ENCODE measurements around the gene RNF217.
"Not testable (repeated sequence)": the region's sequence is repeated elsewhere in the genome, so short reads cannot be mapped to it uniquely, and the experiment has no call there.

RNF217 gene

DNA sequence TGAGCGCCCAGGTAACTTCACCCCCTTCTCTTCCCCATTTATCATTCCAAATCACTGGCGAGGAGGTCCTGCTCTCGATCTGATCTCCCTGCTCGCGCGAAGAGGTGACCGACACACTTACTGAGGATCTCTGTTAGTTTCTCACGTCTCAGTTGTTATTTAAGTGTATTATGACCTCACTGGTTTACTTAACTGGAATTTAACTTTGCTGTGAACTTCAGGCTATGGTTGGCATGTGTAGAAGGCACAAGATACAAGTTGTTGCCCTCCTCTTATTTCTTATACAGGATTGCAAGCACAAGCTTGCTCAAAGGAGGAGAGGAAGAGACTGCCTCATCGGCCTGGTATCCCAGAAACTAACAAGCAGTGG is 1.2 kb downstream of the RNF217 start:
- no peak for DNase-seq (ENCODE audit: low read depth in 3 of 3)

DNA sequence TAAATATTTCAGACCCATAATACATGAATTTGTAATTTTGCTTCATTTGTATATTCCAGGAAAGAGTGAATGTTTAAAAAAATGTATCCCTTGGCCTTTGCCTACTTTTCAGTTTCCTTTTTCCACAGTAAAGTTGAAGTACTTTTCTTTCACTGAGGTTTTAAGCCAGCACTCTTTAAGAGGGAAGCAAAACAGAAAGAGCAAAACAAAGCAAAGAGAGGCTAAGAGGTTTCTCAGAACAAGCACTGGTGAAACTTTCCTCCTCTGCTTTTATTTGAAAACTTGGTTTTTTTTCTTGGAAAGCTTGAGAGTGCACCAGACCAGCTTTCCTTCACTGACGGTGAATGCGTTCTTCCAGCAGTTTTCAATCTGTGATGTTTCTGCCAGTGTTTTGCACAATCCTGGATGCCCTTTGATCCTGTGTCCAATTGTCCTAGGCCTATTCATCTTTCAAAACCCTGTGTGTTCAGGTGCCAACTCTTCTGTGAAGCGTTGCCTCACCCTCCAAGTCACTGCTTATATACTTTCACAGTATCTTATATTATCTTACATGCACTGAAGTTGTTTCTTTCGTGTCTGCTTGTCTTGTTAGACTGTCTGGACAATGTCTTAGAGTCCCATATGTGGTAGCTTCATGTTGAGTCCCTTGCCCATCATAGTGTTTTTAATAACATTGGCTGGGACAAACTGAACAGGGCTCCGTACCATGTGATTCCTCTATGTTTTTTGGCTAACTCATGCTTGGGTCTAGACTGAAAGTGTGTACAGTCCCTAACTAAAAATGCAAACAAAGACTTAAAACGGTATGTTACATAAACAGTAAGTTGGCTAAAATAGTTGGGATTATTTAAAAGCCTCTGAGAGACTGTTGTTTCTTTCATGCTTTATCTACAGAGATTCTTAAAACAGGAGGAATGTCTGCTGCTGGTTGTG is 1.9 kb downstream of the RNF217 start:
- no peak for DNase-seq (ENCODE audit: low read depth in 3 of 3)

DNA sequence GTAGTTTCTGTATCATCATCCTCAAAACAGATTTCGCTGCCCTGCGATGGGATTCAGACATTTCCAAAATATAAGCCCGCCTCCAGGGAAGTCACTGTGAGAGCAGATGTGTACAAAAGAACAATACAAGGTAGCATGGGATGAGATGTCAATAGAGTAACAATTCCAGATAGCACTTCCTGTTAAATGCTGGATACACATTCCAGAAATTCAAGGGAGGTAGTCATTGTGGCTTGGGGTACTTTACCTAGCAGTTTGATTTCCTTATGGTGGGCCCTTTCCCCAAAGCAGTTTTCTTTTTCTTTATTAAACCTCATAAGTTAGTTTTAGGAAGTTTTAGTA is 2.5 kb downstream of the RNF217 start:
- DNase-seq (ENCODE audit: low read depth in 3 of 3), result no peak

DNA sequence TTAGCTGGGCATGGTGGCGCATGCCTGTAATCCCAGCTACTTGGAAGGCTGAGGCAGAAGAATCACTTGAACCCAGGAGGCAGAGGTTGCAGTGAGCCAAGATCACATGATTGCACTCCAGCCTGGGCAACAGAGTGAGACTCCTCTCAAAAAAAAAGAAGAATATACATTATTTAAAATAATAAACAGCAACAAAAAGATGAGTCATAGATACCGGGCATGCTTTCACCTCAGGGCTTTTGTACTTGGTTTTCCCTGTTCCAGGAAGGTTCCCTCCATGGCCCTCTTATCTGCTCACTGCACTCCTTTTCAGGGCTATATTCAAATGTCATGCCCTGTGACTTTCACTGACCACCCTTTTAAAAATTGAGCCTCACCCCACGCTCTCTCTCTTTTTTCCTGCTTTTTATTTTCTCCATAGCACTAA is 3.2 kb downstream of the RNF217 start:
- not testable (repeated sequence) for DNase-seq (ENCODE audit: low read depth in 3 of 3)

DNA sequence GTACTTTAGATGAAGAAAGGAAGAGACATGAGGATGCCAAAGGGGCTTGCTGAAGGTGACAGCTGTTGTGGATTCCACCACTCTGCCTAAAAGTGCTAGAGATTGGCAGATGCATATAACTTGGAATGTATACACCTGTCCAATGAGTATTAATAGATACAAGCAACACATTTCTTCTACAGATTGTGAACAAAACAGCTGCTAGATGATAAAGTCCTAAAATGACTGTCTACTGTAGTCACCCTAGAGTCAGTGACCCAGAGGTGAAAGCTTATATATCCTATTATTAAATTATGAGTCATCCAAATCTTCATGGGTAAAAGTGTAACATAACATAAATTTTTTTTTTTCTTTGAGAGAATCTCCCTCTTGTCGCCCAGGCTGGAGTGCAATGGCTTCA is 5.2 kb downstream of the RNF217 start:
- DNase-seq (ENCODE audit: low read depth in 3 of 3), result no peak

DNA sequence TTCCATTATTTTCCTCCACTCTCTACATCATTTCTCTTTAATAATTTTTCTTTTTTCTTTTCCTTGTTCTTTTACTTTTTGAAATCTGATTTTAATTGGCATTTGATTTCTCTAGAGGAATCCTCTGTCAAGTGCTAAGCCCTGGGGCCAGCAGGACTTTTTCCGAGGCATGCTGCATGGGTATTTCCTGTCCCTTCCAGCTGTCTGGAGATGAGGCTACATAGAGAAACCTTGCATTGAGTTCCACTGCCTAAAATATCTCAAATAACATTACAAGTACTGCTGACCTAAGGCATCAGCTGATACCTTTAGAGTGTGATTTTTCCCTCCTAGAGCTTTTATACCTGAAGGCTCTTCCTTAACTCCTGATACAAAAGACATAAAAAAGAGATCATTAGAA is 6.2 kb downstream of the RNF217 start:
- no peak for DNase-seq (ENCODE audit: low read depth in 3 of 3)

DNA sequence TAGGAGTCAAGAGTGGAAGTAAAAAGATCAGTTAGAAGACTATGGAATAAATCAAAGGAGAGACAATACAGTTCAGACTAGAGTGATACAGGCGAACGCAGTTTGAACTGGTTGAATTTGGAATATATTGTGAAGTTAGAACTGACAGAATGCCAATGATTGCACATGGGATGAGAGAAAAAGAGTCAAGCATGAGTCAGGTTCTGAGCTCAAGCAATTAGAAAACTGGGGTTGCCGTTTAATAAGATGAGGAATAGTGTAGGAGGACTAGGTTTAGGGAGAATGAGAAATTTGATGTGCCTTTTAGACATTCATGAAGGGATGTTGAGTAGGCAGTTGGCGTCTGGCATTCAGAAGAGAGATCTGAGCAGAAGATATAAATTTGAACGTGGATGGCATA is 8.0 kb downstream of the RNF217 start:
- no peak for DNase-seq (ENCODE audit: low read depth in 3 of 3)

DNA sequence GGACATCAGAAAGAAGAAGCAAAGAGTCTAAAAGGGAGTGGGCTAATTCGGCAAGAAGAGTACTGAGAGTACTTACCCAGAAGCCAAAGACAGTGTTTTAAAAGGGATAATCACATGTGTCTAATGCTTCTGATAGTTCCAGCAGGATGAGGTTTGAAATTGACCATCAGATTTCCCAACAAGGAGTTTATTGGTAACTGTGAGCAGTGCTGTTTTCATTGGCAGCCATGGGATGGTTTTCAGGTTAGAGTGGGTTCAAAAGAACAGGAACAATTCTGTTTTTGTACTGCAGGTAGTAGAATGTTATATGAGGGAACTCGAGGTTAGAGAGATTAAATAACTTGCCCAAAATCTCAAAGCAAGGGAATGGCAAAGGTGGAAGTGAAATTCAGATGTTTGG is 8.5 kb downstream of the RNF217 start:
- DNase-seq (ENCODE audit: low read depth in 3 of 3), result no peak

DNA sequence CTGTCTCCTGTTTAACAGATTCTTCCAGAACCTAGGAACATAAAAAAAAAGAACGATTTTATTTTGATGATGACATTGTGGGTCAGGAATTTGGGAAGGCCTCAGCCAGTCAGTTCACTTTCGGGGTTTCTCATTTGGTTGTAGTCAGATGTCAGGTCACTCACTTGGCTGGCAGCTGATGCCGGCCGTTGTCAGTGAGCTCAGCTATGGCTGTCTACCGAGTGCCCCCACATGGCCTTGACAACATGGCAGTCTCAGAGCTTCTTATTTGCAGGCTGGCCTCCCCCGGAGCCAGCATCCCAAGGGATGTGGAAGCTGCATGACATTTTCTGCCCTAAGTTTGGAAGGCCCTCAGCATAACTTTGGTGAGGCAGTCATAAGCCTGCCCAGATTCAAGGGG is 11.5 kb downstream of the RNF217 start:
- DNase-seq (ENCODE audit: low read depth in 3 of 3), result no peak

DNA sequence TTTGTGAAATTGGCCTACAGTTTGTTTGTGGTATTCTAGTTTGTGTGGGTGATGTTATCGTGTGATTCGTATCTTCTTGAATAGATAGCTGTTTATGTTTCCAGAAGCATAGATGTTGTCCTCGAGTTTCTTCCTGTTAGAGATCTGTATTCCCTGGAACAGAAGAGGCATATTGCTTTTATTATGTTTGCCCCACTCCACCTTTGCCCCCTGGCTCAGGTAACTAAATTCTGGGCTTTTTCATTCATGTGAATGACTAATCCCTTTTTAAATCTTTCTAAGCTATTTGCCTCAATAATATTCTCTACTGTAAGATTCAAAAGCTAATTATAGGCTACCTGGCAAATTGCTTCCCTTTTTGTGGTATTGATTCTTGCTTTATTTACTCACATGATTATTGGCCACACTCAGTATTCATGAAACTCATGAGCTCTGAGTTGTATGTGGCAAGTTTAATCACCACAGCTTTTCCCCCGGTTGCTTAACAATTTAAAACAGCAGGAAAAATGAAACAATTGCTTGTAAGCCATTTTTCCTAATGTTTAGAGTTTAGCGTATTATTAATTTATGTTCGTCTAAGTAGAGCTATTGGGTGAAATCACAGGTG is 12.6 kb downstream of the RNF217 start:
- DNase-seq (ENCODE audit: low read depth in 3 of 3), result no peak

DNA sequence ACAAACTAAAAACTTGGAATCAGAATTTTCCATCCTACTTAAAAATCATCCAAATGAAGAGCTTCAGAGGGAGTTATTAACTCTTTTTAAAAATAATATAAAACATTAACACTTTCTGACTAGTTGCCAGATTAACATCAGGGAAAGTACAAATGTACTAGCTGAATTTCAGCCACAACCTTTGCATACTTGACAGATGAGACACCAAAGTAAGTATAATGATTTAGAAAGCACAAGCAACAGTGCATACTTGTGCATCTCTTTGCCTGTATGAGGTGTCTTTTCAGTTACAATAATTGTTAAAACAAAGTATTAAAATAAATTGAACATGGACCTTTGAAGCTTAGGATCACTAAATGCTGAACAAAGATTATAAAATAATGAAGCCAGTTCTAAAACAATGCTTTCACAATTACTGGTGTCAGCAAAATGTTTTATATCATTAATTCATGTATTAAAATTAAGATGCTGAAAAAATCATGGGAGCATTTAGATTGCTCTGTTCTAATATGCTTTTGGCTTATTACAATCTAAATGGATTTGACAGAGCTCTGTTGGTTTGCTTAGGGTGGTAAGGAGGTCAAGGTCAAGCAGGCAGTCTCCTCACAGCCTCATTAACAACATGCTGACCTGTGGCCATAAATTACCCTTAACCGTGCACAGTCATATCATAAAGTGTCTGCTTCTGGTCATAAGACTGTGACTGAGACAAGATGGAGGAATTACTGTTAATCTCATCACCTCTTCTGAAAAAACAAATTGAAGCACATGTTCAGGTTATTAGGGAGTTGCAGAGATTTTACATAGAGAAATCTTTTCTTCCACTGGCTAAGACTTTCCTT is 15.1 kb downstream of the RNF217 start:
- DNase-seq (ENCODE audit: low read depth in 3 of 3), result no peak

DNA sequence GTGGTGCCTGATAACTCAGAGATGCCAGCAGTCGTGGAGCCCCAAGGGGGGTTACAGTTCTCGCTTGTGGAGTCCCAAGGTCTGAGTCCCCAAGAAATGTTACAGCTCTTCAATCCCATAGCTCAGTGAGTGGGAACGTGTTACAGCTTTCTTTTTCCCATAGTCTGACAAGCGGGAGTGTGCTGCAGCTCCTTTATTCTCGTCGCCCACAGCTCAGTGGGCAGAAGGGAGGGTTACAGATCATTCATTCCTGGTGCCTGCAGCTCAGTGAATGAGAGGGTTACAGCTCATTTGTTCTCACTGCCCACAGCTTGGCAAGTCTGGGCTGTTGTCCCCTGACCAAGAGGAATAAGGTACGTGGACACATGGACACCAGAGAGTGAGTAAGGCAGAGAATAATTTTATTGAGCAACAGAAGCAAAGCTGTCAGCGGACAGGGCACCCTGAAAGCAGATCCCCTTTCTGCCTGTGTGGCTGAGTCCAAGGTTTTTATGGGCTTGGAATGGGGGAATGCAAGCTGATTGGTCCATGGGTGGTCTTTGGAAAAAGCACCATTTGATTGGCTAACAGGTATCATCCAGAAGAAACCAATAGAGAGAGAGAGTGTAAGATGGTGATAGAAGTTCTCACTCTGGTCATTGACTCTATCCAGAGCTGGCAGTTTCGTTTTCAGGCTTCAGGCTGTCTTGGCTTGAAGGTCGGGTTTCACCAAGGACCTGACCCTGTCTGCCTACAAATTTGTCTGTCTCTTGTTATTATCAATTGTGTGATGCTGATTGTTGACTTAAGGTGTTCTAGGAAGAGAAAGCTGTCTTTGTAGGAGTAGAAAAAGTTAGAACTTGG is 16.4 kb downstream of the RNF217 start:
- DNase-seq (ENCODE audit: low read depth in 3 of 3), result no peak

DNA sequence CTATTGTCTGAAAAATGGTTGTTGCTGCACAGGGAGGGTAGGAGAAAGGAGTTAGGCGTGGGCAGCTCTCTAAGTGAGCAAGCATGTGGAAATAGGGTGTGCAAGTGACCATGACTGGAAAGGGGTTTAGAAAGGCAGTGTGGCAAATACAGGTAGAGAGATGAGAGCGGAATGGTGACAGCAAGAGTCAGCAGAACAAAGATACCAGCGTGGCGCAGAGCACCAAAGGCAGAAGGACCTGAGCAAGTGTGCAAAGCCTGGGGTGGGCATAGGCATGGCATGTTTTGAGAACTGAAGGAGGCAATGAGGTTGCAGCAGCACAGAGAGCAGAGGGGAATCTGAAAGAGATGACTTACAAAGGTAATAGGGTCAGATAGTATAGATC is 17.0 kb downstream of the RNF217 start:
- no peak for DNase-seq (ENCODE audit: low read depth in 3 of 3)

DNA sequence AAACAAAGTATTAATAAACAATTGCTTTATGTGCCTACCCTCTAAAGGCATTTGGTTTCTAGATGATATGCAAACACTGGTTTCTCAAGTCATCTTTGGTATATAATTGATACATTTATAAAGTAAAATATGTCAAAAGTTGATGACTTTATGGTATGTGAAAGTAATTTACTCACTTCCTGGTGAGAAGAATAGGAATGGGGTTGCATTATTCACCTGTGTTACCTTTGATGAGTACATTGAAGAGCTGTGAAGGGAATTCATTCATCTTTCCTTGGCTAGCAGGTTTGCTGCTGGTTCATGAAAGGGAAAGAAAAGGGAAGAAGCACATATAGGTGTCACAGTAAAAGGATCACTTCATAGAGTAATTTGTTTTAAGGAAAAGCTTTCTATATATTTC is 20.4 kb downstream of the RNF217 start:
- no peak for DNase-seq (ENCODE audit: low read depth in 3 of 3)

DNA sequence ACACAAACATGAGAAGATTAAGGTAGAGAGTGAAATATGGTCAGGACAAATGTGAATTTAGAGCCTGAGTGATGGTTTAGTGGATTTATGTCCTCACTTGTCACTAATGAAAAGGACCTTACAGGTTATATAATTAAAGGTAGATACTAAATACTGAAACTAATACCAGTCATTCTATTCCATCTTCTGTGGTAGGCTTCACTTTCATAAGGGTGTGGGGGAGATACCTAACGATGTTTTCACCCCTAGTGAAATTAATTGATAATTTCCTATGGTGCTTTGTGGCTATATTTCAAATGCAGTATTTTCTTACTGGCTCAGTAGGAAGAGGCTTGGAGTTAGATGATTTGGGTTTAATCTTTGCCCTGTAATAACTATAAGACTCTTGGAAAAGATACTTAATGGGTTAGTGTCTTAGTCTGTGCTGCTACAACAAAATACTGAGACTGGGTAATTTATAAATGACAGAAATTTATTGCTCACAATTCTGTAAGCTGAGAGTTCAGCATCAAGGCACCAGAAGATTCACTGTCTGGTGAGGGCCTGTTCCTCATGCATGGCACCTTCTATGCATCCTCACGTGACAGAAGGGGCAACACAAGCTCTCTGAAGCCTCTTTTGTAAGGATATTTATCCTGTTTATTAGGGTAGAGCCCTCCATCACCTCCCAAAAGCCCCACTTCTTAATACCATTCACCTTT is 21.3 kb downstream of the RNF217 start:
- DNase-seq (ENCODE audit: low read depth in 3 of 3), result no peak

DNA sequence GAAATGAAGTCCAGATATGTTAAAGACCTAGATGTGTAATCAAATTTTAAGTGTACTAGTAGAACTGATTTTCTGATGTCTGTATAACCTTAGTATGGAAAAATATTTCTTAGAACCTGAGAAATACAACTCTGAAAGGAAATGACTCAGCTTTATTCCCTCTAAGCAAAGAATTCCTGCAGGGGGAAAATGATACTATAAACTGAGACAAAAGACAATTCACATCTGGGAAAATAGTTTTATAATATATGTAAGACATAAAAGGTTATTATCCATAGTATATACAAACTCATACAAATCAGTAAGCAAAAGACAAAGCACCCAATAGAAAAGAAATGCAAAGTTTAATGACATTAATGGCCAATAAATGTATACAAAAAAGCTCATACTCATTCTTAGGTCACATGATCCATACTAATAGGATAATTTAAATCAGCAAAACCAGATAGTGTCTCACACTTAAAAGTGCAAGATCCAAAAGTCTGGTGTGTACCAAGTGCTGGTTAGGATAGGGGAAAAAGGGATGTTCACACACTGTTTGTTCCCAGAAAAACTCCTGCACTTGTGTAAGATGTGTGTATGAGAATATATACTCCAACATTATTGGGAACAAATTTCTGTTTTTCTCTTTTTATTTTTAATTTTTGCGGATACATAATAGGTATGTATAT is 22.6 kb downstream of the RNF217 start:
- no peak for DNase-seq (ENCODE audit: low read depth in 3 of 3)

DNA sequence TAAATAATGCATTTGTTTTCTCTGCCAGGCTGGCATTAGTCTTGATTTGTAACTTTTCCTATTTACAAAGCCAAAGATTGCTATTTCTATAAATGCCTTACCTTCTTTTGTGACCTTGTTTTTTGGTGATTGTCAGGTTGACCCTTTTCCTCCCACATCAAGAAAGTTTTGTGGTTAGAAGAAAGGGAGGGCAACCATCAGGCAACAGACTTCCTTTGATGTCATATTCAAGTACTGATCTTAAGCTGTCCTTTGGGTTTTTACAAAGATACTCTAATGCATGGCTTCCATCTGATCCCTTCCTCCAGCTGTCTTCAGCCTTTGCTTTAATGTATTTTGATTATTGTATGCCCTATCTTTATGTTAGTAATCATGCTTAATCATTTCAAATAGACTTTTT is 23.9 kb downstream of the RNF217 start:
- no peak for DNase-seq (ENCODE audit: low read depth in 3 of 3)

DNA sequence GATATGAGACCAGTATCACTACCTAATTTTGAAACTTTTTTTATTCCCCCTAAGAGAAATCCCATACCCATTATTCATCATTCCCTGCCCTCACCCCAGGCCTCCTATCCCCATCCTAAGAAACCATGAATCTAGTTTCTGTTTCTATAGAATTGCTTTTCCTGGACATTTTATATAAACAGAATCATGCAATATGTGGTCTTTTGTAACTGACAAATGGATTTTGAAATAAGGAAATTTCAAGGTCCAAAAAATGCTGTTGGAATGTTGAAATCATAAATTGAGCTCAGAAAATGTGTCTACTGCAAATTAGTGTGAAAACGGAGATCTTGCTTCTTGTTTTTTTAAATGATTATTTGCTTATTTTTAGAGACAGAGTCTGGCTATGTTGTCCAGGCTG is 25.1 kb downstream of the RNF217 start:
- DNase-seq (ENCODE audit: low read depth in 3 of 3), result no peak

DNA sequence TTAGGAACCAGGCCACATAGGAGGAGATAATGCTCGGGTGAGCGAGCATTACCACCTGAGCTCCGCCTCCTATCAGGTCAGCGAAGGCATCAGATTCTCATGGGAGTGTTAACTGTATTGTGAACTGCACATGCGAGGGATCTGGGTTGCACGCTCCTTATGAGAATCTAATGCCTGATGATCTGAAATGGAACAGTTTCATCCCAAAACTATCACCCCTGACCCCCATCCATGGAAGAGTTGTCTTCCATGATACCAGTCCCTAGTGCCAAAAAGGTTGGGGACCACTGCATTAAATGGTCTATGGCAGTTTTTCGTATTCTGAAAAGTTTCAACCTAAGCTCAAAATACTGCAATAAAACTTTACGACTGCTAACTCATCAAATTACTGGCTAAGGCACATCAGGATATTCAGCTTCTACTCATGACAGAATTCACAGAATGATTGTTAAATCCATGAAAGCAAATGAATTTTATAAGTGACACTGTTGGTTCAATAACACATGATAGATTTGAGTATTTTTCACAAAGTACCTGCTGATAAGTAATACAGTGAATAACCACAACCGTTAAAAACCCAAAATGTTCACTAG is 25.9 kb downstream of the RNF217 start:
- no peak for DNase-seq (ENCODE audit: low read depth in 3 of 3)

All from stimulated activated CD4-positive, alpha-beta T cell treated with anti-CD3 and anti-CD28 coated beads, TNF-alpha, amount 100 ng/mL, for 4 hours (primary cell).